NCI-H1930 (cell line): ENCODE results near the gene VENTX.

Experiments used
- DNase-seq, 2 experiments: peaks; one replicate each; lab custom pipeline; 2025; lab: John Stamatoyannopoulos, UW

VENTX gene

GRCh38 chr10:133272964-133273420 lies 35.3 kb downstream of the VENTX start:
- no peak for DNase-seq

GRCh38 chr10:133273534-133274143 lies 36.0 kb downstream of the VENTX start:
- no peak for DNase-seq

- no peak for DNase-seq
Measured at GRCh38 chr10:133274751-133275683, 37.4 kb downstream of the VENTX start.

GRCh38 chr10:133275684-133276092 lies 38.0 kb downstream of the VENTX start:
- no peak for DNase-seq

- no peak for DNase-seq
Measured at GRCh38 chr10:133276100-133276434, 38.4 kb downstream of the VENTX start.

GRCh38 chr10:133276435-133277201 lies 39.0 kb downstream of the VENTX start, which contains the start of gene ADAM8:
Gene ADAM8 (minus strand): TSS chr10:133276868. CDS start chr10:133276817, 51 bp downstream.
- no peak for DNase-seq

- no peak for DNase-seq
Measured at GRCh38 chr10:133277277-133277992, 39.8 kb downstream of the VENTX start.

GRCh38 chr10:133277993-133278576 lies 40.4 kb downstream of the VENTX start:
- no peak for DNase-seq

- no peak for DNase-seq
Measured at GRCh38 chr10:133278577-133279265, 41.1 kb downstream of the VENTX start.

- DNase-seq = no peak
Measured at GRCh38 chr10:133279326-133280226, 41.9 kb downstream of the VENTX start.

- no peak for DNase-seq
Measured at GRCh38 chr10:133280391-133281059, 42.9 kb downstream of the VENTX start.

- no peak for DNase-seq
Measured at GRCh38 chr10:133281084-133281483, 43.4 kb downstream of the VENTX start.

GRCh38 chr10:133281628-133282372 lies 44.1 kb downstream of the VENTX start:
- no peak for DNase-seq

- DNase-seq = no peak
Measured at GRCh38 chr10:133282846-133283390, 45.3 kb downstream of the VENTX start.

GRCh38 chr10:133283931-133284330 lies 46.3 kb downstream of the VENTX start:
- DNase-seq = no peak

- DNase-seq = no peak
Measured at GRCh38 chr10:133285217-133285616, 47.6 kb downstream of the VENTX start.

GRCh38 chr10:133286366-133286765 lies 48.7 kb downstream of the VENTX start:
- no peak for DNase-seq

GRCh38 chr10:133287832-133288500 lies 50.3 kb downstream of the VENTX start:
- no peak for DNase-seq
